DMS 273 (cell line): Measurements from ENCODE around the gene ZFYVE21.

Experiments used
- DNase-seq: peaks from one replicate; lab custom pipeline; 2025; ENCODE audit not compliant: unreplicated experiment; lab: John Stamatoyannopoulos, UW

ZFYVE21 gene

DNA sequence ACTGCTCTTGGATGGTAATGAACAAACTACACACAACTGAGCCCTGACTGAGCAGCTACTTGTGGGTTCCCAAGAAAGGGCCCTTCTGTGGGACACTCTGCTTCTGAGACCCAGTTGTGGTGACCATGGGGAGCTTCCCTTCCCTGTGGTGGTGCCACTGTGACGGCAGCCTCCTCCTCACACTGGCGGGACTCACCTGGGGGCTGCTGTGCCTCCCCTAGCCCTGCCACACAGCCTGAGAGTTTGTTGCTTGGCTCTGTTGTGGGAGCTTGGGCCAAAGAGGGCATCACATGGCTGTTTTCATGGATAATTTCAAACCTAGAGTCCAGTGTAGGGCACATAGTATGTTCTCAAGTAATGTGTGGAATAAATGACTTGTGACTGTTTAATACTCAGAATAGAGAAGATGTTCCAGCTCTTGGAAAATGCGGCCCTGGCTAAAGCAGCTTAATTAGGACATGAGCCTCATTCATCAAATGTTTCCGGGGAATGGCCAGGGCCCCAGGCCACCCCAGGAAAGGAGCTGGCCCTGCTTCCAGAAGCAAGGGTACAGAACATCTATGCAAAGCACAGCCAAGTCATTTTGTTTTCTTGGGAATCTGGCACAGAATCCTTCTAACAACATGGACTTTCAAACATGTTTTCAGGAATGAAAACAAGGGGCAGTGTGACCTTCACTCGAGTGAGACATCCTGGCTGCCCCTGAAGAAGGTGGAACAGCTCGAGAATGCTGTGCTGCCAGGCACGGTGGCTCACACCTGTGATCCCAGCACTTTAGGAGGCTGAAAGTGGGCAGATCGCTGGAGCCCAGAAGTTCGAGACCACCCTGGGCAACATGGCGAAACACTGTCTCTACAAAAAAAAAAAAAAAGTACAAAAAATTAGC is 21.2 kb downstream of the ZFYVE21 start:
- no peak for DNase-seq

DNA sequence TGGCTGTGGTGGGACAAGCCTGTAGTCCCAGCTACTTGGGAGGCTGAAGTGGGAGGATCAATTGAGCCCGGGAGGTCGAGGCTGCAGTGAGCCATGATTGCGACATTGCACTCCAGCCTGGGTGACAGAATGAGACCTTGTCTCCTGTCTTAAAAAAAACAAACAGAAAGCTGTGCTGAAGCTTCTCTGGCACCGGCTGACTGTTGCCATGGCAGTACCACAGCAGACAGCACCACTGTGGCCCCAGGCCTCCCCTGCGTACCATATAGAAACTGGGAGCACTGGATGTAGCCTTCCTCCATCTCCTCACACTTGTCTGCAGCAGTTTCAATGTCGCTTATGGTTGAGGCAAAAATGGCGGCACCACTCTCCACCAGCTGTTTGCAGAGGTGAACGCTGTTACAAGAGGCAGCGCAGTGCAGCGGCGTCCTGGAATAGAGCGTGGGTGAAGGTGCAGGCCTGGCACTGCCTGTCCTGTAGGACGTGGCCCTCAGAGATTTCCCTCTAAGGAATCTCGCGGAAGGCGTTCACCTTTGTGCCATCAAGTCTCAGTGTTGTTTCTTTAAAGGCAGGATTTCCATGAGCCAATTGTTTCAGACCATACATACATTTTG is 21.9 kb downstream of the ZFYVE21 start:
- no peak for DNase-seq

DNA sequence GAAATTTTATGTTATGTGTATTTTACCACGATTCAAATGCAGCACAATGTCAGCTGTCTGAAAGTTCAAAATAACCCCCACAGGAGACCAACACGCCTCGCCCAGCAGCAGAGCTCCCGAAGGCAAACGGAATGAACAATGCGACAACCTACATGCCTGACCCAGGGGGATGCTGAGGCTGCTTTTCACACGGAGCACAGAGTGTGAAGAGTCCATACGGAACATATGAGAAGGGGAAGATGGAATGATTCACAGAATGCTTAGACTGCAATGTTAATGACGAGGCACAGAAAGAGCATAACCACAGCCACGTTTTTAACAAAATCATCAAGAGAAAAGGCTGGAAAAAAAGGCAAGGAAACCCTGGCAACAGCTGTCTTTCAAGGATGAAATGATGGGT is 22.6 kb downstream of the ZFYVE21 start:
- DNase-seq, result no peak

DNA sequence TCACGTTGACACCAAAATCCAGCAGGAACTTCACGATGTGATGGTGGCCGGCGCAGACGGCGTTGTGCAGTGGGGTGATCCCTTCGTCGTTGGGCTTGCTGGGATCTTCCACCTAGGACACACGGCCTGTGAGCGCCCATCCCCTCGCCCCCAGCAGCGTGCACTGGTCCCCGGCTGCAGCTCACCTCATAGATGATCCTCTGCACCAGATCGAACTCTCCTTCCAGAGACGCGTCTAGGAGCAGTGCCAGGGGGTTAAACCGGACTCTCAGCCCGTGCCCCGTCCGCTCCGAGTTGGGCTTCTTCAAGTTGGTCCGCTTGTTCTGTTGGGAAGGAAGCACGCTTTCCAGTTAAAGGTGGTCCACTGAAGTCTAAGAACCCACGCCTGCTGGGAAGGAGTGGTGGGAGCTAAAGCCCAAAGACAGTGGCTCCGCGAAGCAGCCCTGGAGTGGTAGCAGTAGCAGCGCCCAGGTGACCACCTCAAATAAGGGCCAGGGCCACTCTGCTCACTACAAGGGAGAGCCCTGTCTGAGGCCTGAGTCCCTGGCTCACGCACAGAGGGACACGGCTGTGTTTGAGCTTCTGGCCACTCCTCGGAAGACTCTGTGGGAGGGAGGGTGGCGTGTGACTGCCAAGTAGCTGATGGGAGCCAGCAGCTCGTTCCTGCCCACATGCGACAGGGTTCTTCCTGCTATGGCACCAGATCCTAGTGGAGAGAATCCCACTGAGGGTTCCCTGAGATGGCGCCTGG is 23.3 kb downstream of the ZFYVE21 start:
- no peak for DNase-seq

DNA sequence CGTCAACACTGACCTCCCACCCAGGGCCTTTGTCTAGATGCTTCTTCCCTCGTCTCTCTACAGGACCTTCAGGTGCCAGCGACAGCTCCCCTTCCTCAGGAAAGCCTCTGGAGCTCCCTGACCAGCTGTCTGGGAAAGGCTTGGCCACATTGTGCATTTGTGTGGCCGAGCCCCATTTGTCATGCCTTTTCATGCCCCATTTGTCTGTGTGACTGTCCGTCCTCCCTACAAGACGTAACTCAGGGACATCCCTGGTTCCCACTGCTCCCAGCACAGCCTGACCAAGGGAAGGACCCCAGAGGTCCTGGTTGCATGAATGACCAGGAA is 23.8 kb downstream of the ZFYVE21 start:
- DNase-seq, result no peak

DNA sequence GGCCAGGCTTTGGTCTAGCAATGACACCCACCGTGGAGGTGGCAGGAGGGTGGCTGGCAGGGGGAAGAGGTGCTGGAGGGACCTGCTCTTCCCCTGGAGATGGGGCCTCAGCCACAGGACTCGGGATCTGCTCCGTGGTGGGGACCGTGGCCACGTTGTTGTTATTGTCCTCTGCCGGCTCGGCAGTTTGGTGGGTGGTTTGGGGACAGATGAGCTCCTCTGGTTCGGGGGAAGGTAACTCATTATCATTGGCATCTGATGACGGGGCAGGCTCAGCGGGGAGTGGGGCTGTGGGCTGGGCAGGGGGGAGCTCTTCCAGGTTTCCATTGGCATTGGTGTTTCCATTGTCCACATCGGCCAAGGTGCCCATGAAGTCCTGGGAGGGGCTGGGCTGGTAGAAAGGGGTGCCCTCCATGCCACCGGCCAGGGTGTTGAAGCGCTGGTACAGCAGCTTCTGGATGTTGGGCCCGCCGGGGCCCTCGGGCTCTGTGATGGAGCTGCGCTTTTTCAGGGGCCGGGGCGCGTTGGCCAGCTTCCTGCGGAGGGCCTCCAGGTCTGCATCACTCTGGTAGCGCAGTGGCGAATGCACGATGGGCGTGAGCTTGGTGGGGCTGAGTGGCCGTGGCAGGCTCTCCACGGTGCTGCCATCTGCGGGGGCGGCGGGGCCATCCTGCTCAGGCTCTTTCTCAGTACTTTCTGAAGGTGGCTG is 24.3 kb downstream of the ZFYVE21 start:
- no peak for DNase-seq

DNA sequence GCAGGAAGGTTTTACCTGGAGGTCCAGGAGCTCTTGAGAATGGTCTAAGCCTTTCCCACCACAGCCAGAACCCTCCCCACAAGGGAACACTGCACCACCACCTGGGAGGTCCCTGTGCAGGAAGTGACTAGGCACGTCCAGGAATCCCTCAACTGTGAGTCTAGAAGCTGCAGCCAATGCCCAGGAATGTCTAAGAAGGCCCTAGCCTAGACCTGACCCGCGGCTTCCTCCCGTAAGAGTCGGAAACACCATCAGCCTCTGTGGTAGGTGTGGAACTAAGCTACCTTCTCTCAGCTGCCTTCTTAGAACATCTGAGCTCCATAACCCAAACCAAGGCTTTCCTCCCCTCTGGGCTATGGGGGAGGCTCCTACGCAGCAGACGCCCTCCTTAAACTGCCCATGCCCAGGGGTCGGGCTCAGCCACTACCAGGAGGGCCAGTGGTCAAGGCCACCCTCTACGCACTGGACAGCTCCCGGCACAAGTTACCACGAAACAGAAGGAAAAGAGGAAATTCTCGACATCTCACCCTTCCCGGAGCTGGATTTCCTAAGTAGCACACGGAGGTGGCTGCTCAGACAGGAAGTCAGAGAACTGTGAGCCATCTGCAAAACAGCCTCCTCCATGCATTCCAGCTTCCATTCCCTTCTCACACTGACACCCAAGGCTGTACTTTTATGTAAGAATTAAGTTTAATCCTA is 25.5 kb downstream of the ZFYVE21 start:
- no peak for DNase-seq

DNA sequence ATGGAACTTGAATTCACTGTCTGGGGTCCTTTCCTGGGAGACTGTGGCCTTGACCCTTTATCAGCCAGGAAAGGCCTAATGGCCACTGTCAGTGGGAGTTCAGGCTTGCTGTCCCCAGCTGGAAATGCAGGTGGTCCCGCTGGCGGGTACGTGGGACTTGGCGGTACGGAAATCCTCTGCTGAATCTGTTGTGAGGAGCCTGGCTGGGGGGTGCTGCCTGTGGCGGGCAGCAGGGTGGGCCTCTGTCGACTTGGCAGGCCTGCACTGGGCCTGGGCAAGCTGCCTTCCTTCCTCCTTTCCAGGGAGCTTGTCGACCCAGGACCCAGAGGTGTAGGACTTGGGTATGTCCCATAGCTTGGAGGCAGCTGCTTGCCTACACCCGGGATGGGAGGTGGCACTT is 26.3 kb downstream of the ZFYVE21 start:
- DNase-seq, result no peak

DNA sequence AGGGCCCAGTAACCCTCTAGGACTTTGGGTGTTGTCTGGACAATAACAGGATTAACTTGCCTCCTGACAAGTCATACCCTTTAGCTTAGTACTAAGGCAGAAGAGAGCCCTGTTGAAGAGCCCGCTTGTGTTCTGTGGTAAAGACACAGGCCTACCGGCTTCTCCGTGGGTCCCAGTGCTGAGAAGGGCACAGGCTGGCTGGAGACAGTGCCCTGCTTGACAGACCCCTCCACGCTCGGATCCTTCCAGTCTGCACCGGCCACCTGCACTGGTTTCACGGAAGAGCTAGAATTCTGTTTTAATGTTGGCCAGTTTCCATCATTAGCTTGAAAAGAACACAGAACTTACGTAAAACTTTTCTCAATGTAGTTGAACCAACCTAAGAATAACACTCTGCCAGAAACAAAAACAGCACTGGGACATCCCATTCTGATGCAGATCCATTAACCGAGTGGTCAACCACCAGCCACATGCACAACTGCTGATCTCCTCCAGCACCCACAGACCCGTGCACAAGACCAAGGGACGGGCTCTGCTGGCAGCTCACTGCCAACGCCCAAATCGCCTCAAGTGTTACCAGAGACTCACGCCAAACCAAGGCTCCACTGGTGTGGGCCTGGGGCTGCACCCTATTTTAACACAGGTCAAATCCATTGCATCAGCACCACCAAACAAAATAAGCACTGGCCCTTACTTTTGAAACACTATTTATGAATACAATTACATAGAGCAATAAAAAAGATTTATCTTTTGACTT is 27.1 kb downstream of the ZFYVE21 start:
- no peak for DNase-seq

DNA sequence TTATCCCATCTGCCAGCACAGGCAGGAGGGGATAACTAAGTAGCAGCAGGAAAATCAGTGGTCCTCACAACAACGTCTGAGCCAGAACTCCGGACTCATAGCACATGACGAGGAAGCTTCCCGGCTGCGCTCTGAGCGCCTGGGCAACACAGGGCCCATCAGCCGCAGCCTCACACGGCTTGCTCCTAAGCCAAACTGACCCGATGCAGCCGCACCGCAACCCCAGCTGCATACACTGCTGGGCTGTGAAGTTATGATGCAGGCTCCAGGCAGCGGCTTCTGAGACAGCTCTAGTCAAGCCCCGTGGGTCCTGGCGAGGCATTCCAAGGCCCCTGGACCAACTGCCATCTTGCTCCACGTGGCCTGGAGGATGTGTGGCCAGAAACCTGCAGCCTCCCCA is 28.1 kb downstream of the ZFYVE21 start:
- DNase-seq, result no peak

DNA sequence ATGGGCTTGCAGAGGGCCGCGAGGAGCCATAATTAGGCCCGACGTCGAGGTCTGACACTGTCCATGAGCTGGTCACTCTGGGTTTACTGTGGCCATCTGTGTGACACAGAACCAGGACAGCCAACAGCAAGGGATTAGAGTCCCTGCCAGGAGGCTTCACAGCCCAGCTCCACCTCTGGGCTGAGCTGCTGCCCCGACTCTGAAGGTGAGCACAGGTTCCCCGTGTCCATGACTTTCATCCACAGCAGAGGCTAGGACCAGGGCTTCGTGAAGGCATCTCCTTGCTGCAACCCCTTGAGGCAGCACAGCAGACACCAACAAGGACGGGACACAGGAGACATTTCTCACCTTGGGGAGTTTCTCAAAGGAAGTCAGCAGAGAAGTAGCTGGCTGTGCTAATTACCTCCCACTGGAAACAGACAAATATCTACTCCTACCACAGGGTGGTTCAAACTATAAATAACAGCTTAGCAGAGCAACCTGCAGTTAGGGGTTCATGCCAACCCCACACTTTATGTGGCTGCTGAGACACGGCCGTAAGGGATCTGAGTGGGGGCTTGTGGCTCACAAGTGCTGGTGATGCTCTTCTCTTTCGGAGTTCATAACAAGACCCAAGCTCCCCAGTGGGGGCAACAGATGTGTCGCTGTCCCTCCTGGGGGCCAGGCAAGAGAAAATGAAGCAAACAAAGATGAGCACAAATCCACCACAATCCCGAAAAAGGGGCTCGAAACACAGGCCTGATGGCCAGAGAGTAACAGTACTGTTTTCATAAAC is 29.2 kb downstream of the ZFYVE21 start:
- DNase-seq, result no peak

DNA sequence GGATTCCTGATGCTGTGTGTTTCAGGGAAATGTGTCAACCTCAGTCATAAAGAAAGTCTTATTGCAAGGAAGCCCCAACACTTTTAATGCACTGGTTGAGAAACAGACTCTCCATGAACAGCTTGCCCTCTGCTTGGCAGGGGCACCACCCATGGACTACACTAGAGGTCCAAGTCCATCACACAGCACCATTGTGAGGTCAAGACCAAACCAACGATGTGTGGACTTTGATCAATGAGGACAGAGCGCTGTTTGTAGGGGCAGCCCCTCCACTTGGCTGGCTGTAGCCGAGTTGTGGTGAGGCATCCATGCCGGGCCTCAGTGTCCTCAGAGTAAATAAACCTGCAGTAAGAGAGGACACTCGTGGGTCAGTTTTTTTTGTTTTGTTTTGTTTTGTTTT is 29.8 kb downstream of the ZFYVE21 start:
- no peak for DNase-seq

DNA sequence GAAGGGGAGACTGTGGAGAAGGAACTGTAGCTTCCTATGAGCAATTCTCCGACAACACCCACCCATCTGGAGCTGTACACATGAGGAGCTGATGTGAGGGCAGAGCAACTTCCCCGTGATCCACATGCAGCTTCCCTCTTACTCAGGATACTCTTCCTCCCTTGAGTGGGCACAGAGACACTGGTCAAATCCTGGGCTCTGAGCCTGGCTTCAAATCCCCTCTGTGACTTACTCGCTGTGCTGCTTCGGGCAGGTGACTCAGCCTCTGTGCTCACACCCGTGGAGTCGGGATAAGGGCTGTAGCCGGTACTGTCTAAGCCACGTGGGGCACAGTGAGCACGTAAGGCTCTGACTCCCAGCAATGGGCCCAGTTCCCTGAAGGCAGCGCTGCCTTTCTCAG is 31.1 kb downstream of the ZFYVE21 start:
- DNase-seq, result no peak

DNA sequence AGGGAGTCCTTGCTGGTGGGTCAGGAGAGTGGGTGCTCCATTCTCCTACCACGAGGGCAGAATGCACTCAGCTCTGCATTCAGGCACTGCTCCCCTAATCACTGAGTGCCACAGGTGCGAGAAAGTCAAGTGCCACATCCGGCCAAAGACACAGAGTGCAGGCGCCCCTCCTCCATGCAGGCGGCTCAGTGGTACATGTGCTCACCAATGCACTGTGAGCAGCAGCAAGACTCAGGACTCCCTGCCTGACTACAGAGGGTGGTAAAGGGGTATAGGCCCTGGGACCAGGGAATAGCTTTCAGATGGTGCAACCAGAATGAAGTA is 32.9 kb downstream of the ZFYVE21 start:
- no peak for DNase-seq

DNA sequence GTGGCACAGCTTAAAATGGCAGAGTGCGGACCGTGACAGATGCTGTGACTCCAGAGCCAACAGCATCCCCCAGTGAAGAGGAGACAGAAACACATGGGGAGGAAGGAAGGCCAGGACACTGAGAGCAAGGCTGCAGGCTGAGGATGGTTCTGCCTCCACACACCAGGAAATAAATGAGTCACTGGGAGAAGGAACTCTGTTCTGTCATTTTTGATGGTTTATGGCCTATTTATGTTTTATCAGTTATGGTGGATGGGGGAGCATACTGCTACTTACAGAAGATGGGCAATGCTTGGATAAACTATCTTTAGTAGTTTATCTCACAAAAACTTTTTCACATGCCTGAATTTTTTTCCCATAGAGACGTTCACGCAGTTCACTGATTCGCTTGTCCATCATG is 33.8 kb downstream of the ZFYVE21 start:
- no peak for DNase-seq

DNA sequence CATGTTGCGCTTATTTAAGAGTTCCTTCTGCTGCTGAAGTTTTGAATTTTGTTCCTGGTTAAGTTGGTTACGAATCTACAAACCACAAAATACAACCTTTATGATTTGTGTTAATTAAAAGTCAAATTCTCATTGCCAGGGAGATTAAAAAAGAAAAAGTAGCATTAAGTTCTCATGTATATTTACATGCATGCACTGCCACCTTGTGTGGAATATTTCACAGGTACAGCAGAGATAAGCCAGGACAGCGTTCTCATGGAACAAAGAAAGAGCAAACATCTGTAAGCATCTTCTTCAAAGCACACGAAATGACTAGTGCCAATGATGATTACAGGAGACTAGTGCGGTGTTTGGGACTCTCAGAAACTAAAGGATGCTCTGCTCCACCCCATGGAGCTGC is 34.2 kb downstream of the ZFYVE21 start:
- DNase-seq, result no peak

DNA sequence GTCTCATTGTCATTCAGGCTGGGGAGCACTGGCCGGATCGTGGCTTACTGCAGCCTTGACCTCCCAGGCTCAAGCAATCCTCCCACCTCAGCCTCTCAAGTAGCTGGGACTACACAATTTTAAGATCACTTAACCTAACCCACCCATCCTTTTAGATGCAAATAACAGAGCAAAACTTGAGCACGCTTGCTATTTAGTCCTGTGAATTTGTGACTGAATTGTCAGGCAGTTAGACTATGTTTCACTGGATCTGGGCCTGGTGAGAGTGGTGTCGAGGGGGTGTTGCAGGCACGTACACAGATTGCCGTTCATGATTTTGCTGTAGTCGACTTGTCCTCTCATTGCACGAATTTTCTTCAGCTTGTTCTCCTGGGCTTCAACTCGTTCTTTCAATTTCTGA is 38.2 kb downstream of the ZFYVE21 start:
- no peak for DNase-seq

DNA sequence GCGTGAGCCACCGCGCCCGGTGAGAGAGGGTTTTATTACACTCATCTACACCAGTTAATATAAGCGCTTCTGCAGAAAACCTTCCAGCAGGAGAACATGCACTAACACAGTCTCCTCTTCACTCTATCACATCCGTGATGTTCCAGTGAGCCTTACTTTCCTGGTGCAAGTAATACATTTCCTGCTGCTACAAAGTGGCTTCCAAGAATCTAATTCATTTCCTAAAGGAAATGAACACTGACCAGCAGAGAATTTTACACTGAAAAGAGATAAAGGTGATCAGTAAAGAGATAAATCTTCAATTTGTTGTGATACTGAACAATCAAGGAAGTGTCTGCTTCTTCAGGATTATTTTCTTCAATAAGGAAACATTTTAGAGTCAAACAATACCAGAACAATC is 39.5 kb downstream of the ZFYVE21 start:
- no peak for DNase-seq

DNA sequence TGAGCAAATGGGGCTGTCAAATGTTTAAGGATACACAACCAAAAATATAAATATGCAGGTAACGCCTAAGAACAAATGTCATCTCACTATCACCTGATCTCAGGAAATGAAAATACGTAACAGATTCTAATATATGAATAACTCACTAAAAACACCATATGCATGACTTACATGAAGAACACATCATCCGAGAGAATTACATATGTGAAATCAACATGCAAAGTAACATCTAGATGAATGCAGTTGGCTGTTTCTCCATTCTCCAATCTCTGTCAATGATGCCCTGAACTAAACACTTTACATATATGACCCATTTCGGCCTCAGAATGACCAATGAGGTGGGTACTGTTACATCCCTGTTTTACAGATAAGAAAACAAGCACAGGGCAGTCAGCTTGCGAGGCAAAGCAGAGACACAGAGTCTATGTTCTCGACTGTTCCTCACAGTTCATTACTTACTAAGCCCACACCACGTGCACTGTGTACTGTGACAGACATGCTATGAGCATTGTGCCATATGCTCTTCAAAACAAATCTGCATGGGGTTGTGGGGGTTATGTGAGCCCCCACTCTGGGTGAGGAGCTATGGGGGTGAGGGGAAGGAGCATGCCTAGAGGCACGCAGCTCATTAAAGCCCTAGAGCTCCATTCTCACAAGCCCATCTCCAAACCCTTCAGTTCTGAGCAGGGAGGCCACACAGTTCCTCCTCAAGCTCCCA is 42.6 kb downstream of the ZFYVE21 start:
- DNase-seq, result no peak
